NCI-H187 (cell line): ENCODE data around the gene IQUB.
"Not testable (repeated sequence)": the region's sequence is repeated elsewhere in the genome, so short reads cannot be mapped to it uniquely, and the experiment has no call there.

Experiments used
- DNase-seq, 2 experiments: peaks; one replicate each; lab custom pipeline; 2025; lab: John Stamatoyannopoulos, UW

The IQUB gene

GRCh38 chr7:123534383-123535260 lies at the start of gene IQUB:
IQUB (minus strand) TSS chr7:123534595; CDS start chr7:123512340, 22,255 bp downstream.
- peak; percentile 97 to 99 for DNase-seq

DNA sequence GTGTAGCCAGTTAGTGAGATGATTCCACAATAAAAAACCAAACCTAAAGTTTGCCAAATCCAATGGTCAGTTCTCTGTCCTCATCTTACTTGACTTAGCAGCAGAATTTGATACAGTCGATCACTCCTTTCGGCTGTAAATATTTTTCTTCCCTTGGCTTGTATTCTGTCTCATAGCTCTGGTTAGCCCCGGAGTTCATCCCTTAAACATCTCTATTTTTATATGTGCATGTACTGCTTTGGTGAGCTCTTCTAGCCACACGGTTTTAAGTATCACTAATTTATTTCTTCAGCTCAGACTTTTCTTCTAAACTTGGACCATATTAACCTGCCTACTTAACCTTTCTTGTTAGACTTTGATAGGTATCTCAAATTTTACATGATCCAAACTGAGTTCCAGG lies 49.4 kb upstream of the IQUB start:
- no peak for DNase-seq

- no peak for DNase-seq
Measured at GRCh38 chr7:123581162-123581459, 46.7 kb upstream of the IQUB start.

- peak in 1 of 2 experiments; percentile 5 for DNase-seq
Measured at GRCh38 chr7:123580406-123581161, 46.2 kb upstream of the IQUB start.

DNA sequence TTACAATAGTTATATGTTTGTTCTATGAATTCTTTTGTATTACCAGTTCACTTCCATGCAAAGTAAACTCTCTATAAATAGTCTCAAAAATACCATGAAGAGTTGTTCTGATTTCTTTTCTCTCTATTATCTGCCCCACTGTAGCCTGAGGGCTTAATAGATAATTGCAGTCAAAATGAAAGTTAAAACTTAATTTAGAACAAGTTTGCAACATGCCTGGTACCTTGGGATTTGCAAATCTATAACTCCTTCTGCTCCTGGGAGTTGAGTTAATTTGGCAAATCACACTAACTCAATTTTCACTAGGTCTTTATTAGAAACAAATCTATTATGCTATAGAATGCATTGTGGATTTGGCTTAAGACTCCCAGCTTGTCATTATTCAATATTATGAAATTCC lies 45.0 kb upstream of the IQUB start:
- DNase-seq = no peak

DNA sequence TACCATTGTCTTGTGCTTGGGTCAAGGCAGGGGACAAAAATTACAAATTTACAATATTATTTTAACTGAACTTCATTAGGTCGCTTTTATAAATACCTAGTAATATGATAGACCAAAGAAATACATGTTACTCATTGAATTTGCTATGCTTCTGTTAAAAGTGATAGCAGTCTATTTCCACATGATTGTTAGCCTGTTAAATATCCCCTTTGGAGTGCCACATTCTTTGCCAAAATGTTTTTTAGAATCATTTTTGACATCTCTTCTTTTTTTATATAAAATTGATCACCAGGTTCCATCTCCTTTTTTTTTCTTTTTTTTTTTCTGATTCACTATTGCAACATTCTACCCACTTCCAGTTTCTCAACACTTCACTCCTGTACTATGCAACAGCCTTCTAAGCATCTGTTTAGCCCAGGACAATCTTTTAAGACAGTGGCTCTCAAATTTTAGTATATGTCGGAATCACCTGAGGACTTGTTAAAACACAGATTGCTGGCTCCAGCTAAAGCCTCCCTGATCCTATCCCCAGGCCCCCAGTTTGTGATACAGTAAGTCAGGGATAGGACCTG lies 39.6 kb upstream of the IQUB start:
- no peak for DNase-seq

- DNase-seq = no peak
Measured at GRCh38 chr7:123573341-123573740, 38.9 kb upstream of the IQUB start.

DNA sequence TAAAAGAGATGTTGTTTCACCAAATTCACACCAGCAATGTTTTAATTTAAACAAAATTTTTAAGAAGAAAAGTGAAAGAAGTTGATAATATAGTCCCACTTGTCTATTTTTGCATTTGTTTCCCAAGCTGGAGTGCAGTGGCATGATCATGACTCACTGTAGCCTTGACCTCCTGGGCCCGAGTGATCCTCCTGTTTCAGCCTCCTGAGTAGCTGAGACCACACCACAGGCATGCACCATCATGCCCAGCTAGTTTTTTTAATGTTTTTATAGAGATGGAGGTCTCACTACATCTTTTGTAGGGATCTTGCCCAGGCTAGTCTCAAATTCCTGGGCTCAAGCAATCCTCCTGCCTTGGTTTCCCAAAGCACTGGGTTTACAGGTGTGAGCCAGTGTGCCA lies 37.3 kb upstream of the IQUB start:
- DNase-seq = no peak

DNA sequence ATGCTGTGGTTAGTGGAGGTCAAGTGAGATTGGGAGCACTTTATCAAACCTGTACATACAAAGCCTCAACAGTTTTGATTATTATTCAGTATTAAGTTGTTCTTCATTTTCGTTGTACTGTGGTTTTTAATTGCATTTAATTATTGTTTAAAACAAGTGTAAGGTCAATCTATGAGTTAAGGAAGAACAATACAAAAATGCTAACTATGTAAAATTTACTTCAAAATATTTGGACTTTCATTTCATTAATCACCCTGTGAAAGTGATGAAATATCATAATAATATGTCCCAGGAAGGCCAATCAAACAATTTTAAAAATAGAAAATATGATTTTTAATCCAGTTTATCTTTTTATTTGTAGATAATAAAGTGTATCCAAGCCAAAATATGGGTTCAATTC lies 36.8 kb upstream of the IQUB start:
- DNase-seq = no peak

DNA sequence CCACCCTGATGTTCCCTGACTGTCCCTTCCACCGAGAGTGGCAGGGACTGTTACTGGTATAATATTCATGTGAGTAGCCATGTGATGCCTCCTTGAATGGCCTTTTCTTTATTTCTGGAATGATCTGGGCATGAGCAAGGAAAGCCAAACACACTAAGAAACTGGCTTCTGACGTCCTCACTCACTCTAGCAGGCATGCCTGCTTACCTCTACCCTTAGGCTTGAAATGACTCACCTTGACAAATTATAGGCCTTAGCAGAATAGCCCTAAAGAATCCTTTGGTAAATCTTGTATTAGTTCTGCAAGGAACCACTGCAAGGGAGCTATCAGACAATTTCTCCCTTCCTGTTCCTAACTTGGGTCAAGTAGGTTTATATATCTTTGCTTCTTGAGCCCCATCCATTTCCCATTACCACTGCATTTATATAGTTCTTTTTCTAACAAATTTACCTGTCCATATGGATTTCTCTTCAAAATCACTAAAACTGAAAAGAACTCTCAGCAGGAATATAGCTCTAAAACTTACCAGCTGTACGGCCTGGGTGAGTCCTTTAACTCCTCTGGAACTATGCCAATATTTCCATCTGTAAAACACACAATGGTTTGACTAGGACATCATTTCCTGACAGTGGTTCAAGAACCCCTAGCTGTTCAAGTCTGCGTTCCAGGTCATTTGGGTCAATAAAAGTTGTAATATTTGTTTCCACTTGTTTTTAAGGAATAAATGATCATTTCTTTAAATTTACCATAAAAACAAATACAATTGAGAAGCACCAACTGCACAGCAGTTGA lies 36.2 kb upstream of the IQUB start:
- no peak for DNase-seq

GRCh38 chr7:123569352-123570010 lies 35.1 kb upstream of the IQUB start:
- DNase-seq = no peak

DNA sequence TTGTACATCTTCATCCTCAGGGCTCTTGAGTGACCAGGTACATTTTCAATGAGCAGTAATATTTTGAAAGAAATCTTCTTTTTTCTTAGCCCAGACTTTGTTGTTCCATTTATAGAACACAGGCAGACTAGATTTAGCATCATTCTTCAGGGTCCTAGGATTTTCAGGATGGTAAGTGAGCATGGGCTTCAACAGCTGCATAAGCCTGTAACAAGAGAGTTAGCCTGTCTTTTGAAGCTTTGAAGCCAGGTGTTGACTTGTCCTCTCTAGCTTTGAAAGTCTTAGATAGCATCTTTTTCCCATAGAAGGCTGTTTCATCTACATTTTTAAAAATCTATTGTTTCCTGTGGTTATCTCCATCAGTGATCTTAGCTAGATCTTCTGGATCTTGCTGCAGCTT lies 27.7 kb upstream of the IQUB start:
- no peak for DNase-seq

DNA sequence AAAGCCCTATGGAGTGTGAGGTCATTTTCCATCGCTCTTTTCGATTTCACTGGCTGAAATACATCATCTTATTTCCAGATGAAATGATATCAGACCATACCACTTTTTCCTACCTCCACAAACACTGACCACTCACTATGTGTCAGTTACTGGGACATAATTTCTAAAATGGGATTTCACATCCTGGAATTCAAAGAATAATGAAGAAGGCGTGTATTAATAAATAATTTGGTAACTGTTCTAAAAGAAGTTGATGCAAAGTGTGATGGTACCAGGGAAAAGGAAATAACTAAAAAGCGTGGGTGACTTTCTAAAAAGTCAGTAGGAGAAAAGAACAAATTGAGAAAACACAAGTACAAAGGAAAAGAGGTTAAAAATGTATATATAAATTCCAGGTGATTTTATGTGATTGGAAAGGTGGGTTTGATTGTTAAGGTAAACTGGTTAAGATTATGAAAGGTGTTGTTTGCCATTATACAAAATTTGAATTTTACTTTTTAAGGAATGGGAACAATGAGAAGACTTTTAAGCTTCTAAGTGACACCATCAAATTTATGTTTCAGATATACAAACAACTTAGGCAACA lies 24.0 kb upstream of the IQUB start:
- DNase-seq = no peak

DNA sequence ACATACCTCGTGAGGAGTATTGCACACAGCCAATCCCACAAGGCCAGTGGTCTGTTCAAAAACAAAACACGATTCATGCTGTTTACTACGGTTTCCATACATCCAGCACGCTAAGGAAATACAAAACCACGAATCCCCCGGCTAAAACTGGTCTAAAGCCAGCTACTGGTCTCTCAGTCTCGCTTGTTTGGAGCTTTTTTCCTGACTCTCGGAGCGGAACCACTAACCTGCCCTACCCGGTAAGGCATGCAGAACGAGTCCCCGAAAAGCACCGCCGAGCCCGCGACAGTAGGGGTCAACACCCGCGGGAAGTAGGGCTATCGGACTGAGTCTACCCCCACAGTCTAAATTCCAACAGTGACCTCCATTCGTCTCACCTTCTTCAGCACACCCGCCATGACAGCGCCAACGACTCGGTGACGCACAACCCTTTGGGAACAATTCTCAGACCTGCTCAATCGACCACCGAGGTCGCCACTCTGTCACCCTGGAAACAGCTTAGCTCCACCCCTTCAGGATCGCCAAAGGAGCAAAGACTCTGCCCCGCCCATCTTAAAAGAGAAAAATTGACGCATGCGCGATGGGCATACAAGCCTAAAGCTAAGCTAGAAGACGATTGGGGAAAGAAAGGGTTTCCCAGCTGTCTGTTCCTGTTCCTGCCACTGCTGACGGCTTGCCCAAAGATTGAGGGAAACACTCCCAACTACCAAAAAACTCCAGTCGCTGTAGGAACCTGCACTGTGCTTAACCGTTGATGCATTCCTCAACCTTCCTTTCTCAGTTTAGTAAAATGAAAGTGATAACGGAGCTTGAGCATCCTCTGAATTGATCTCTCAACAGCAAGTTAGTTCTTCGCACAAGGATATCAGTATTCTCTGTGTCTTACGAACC lies 23.2 kb upstream of the IQUB start, which contains the start of gene NDUFA5:
Gene NDUFA5 (minus strand): TSS at position 421 of the 891 bp plus-strand sequence. CDS start 23 bp downstream, at position 398.
- DNase-seq = peak; percentile 99

- no peak for DNase-seq
Measured at GRCh38 chr7:123557016-123557397, 22.6 kb upstream of the IQUB start.

DNA sequence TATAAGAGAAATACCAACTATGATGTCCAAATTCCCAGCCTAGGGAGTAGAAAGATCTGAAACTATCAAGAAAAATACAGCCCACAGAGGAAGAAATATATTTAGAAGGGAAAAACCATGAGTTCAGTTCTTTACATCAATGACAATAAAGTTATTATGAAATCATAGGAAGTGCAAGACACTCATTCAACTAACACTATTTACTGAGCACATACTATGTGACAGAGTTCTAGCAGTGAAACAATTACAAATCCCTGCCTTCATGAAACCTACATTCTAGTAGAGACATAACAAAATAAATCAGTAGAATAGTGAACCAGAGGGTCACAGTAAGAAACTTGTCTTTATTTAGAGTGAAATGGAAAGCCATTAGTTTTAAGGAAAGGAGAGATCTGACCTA lies 21.1 kb upstream of the IQUB start:
- DNase-seq = no peak

DNA sequence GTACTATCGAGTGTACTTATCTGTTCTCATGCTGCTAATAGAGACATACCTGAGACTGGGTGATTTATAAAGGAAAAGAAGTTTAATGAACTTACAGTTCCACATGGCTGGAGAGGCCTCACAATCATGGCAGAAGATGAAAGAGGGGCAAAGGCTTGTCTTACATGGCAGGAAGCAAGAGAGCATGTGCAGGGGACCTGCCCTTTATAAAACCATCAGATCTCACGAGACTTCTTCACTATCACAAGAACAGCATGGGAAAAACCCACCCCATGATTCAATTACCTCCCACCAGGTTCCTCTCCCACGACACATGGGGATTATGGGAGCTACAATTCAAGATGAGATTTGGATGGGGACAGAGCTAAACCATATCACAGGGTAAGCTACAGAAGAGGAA lies 18.8 kb upstream of the IQUB start:
- no peak for DNase-seq

- DNase-seq = no peak
Measured at GRCh38 chr7:123552641-123553040, 18.2 kb upstream of the IQUB start.

DNA sequence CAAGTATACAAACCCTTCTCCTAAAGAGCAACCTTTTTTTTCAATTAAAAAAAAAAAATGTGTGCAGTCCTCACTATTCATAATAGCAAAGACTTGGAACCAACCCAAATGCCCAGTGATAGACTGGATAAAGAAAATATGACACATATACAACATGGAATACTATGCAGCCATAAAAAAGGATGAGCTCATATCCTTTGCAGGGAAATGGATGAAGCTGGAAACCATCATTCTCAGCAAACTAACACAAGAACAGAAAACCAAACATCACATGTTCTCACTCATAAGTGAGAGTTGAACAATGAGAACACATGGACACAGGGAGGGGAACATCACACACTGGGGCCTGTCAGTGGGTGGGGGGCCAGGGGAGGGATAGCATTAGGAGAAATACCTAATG lies 17.7 kb upstream of the IQUB start:
- not testable (repeated sequence) for DNase-seq

DNA sequence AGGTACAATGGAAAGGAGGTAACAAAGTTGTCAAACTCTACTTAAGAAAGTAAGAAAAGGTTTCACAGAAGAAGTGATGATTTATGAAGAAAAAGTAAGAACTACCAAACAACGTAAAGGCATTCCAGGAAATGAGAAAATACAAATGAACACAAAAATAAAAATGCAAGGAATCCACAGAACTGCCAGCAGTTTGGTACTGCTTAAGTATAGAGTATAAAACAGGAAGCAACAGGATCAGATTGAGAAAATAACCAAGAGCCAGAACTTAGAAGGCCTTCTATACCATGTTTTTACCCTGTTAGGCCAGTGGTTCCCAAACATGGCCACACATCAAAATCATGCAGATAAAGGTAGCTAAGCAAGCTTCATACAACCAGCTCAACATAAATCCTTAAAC lies 14.0 kb upstream of the IQUB start:
- no peak for DNase-seq
